CD8-positive, alpha-beta memory T cell (primary cell): ENCODE results near the gene ESR2. TPM values are rescaled to one million over a fixed set of nuclear protein-coding genes. Genes with fewer than 3 reads are reported as not detected.
A peak's percentile ranks its signal among the peaks of the same experiment; 100 is the strongest.
"Not testable (repeated sequence)": the region's sequence is repeated elsewhere in the genome, so short reads cannot be mapped to it uniquely, and the experiment has no call there.

Source experiments
- CTCF ChIA-PET: fragments of 350-600 bp; sonication (Branson Sonifier 250); formaldehyde crosslinking; loops from one replicate; lab custom pipeline; 2021; ENCODE audit warnings: antibody characterized with exemption; lab: Charles Lee
- POLR2A ChIA-PET: fragments of 350-600 bp; sonication (Branson Sonifier 250); formaldehyde crosslinking; loops from one replicate; lab custom pipeline; 2021; ENCODE audit warnings: antibody characterized with exemption; lab: Charles Lee
- DNase-seq, 5 donors: peaks; one replicate each; pipeline versions ENCODE4 v3.0.0 to v3.0.0-alpha.2; 2020 to 2022; ENCODE audit warnings: mixed read lengths in 1 of 5
- H3K27ac ChIP-seq: one replicate; pipeline ENCODE4 v1.7.0; 2013; ENCODE audit warnings: low read depth, mild to moderate bottlenecking, low read length, moderate library complexity
- H3K27me3 ChIP-seq: 2 replicates; pipeline ENCODE4 v1.7.0; 2013; ENCODE audit warnings: low read length, mild to moderate bottlenecking; ENCODE audit not compliant: insufficient read depth, poor library complexity, severe bottlenecking
- H3K36me3 ChIP-seq: 2 replicates; pipeline ENCODE4 v1.7.0; 2013; ENCODE audit warnings: mild to moderate bottlenecking, low read length, moderate library complexity; ENCODE audit not compliant: insufficient read depth
- H3K4me1 ChIP-seq: 2 replicates; pipeline ENCODE4 v1.7.0; 2013; ENCODE audit warnings: mild to moderate bottlenecking, low read length, moderate library complexity; ENCODE audit not compliant: insufficient read depth
- H3K4me3 ChIP-seq: 2 replicates; pipeline ENCODE4 v1.7.0; 2013; ENCODE audit warnings: mild to moderate bottlenecking, low read length
- H3K9me3 ChIP-seq: 2 replicates; pipeline ENCODE4 v1.7.0; 2013; ENCODE audit warnings: mild to moderate bottlenecking, low read length
- H3K27ac Mint-ChIP-seq, 8 donors: one replicate each; pipeline ENCODE4 v1.8.0; 2020 to 2021; ENCODE audit warnings: mixed read lengths in 8 of 8, mild to moderate bottlenecking in 6 of 8, inconsistent platforms in 3 of 8, moderate library complexity in 3 of 8
- H3K27me3 Mint-ChIP-seq, 2 donors: one replicate each; pipeline ENCODE4 v1.8.0; 2020 to 2021; ENCODE audit warnings: mixed read lengths in 2 of 2, mild to moderate bottlenecking in 1 of 2, moderate library complexity in 1 of 2
- H3K36me3 Mint-ChIP-seq, 3 donors: one replicate each; pipeline ENCODE4 v1.8.0; 2020 to 2021; ENCODE audit warnings: mixed read lengths in 3 of 3, inconsistent platforms in 1 of 3, mild to moderate bottlenecking in 1 of 3
- H3K4me1 Mint-ChIP-seq, 3 donors: one replicate each; pipeline ENCODE4 v1.8.0; 2020 to 2021; ENCODE audit warnings: mixed read lengths in 3 of 3, inconsistent platforms in 1 of 3, mild to moderate bottlenecking in 1 of 3
- H3K4me3 Mint-ChIP-seq, 7 donors: one replicate each; pipeline ENCODE4 v1.8.0; 2020 to 2021; ENCODE audit warnings: mixed read lengths in 7 of 7, mild to moderate bottlenecking in 6 of 7, moderate library complexity in 4 of 7, inconsistent platforms in 2 of 7
- H3K9me3 Mint-ChIP-seq, 5 donors: one replicate each; pipeline ENCODE4 v1.8.0; 2020 to 2022; ENCODE audit warnings: mixed read lengths in 5 of 5, mild to moderate bottlenecking in 3 of 5, moderate library complexity in 2 of 5, inconsistent platforms in 1 of 5
- polyA plus RNA-seq: library from polyadenylated mRNA; unstranded; fragments of 300-500 nt; fragmentation: Illumina TruSeq; gene quantifications from one replicate; pipeline ENCODE4 v1.2.3, GENCODE V29; 2021
- total RNA-seq, 2 experiments: library from RNA; stranded (reverse); gene quantifications; one replicate each; pipeline ENCODE4 v1.2.3, GENCODE V29; 2021

The ESR2 gene
- total and polyA plus RNA-seq, 3 experiments from 2014 or later = 0.31 to 0.93 (median 0.74) TPM

DNA sequence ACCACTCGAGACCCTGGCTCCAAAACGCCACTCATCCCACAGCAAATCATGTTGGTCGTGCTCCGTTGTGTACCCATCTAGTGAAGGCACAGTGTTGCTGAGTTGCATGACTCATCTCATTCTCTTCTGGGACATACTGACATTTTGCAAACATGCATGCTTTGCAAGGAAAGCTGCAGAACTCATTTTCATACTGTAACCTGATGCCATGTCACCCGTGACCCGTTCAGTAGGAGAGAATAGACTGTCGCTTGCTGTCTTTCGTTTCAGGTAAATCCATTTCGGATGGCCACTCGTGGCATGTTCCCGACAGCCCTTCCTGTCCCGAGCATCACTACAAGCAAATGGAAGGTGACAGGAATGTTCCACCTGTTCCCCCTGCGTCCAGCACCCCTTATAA, 78.2 kb downstream of the ESR2 start:
- Mint-ChIP-seq H3K36me3 (peaks cover 6 to 100% (median 35%) of the 10 kb centered on the region in 3 donors), H3K9me3 (no peaks in the 10 kb centered on the region), H3K27ac (peak overlapping the region in 2 of 8 donors; percentile 12 to 17), H3K4me3 (no peak overlapping the region), H3K27me3 (no peaks in the 10 kb centered on the region), H3K4me1 (no peaks in the 10 kb centered on the region)
- no peak overlapping the region for H3K4me3 ChIP-seq
- POLR2A ChIA-PET = no interaction called here
- no peak overlapping the region for H3K27ac ChIP-seq
- no peaks in the 10 kb centered on the region for H3K4me1 ChIP-seq
- H3K9me3 ChIP-seq = no peaks in the 10 kb centered on the region
- no peak for DNase-seq
- peaks cover 71% of the 10 kb centered on the region for H3K36me3 ChIP-seq
- no peaks in the 10 kb centered on the region for H3K27me3 ChIP-seq
- CTCF ChIA-PET = no interaction called here

DNA sequence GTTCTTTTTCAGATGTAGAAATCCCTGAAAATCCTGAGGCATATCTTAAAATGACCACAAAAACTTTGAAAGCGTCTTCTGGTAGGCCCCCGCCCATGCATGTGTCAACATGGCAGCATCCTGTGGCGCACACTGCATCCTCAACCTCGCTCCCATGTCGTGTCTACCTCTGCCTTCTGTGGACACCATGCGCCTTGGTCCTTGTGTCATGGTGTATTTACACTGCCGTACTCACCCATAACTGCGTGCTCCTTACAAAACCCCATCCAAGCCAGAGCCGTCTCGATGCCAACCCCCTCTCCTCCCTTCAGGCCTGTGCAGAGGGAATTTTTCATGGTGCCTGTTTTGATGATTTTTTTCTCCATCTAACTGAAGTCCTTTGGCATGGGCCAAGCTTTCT, 78.9 kb downstream of the ESR2 start:
- H3K4me1 ChIP-seq = no peaks in the 10 kb centered on the region
- POLR2A ChIA-PET = interaction anchor here (0.5 kb wide), 1 partner anchor 8 kb away, joined by 3 read pairs; no protein-coding TSS in a partner anchor
- H3K4me3 ChIP-seq = no peak overlapping the region
- no peak overlapping the region for H3K4me3 Mint-ChIP-seq
- DNase-seq = no peak
- H3K27ac Mint-ChIP-seq = peak overlapping the region in 1 of 8 donors; percentile 78
- no peak overlapping the region for H3K27ac ChIP-seq
- CTCF ChIA-PET = no interaction called here
- H3K9me3 ChIP-seq = no peaks in the 10 kb centered on the region
- peaks cover 73% of the 10 kb centered on the region for H3K36me3 ChIP-seq
- H3K9me3 Mint-ChIP-seq = no peaks in the 10 kb centered on the region
- H3K27me3 Mint-ChIP-seq = no peaks in the 10 kb centered on the region
- no peaks in the 10 kb centered on the region for H3K4me1 Mint-ChIP-seq
- H3K36me3 Mint-ChIP-seq = peaks cover 6 to 100% (median 37%) of the 10 kb centered on the region in 3 donors
- H3K27me3 ChIP-seq = no peaks in the 10 kb centered on the region

DNA sequence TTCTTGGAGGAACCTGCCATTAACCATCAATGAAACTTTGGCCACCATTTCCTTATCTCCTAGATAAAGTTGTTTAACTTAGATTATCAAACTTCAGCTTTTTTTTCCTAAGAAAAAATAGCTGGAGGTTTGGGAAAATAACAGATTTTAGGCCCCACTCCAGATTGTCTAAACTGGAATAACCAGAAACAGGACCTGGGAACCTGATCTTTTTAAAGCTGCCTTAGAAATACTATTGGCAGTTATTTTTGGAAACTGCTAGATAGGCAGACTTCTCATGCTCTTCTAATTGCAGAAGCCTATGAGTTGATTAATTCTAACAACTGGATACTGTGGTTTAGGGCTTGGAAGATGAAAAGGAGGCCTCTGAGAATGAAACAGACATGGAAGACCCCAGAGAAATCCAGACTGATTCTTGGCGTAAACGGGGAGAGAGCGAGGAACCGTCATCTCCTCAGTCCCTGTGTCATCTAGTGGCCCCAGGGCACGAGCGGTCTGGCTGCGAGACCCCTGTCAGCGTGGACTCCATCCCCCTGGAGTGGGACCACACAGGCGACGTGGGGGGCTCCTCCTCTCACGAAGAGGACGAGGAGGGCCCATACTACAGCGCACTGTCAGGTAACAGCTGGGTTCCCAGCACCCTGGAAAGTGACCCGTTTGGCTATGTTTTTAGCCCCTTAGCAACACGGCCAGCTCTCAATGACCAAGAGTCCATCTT, 80.2 kb downstream of the ESR2 start:
- no peaks in the 10 kb centered on the region for H3K4me1 Mint-ChIP-seq
- Histone ChIP-seq H3K4me1 (no peaks in the 10 kb centered on the region), H3K4me3 (no peak overlapping the region), H3K9me3 (no peaks in the 10 kb centered on the region), H3K27ac (no peak overlapping the region), H3K36me3 (peaks cover 74% of the 10 kb centered on the region), H3K27me3 (no peaks in the 10 kb centered on the region)
- H3K27ac Mint-ChIP-seq = peak overlapping the region in 1 of 8 donors; percentile 61
- no peak for DNase-seq
- H3K36me3 Mint-ChIP-seq = peaks cover 6 to 100% (median 37%) of the 10 kb centered on the region in 3 donors
- no peak overlapping the region for H3K4me3 Mint-ChIP-seq
- ChIA-PET CTCF (interaction anchor here (1.2 kb wide), 1 partner anchor 9 kb away, joined by 3 read pairs; no protein-coding TSS in a partner anchor), POLR2A (interaction anchor here (0.6 kb wide), 1 partner anchor 63 kb away, joined by 3 read pairs; no protein-coding TSS in a partner anchor)
- H3K27me3 Mint-ChIP-seq = no peaks in the 10 kb centered on the region
- H3K9me3 Mint-ChIP-seq = no peaks in the 10 kb centered on the region

DNA sequence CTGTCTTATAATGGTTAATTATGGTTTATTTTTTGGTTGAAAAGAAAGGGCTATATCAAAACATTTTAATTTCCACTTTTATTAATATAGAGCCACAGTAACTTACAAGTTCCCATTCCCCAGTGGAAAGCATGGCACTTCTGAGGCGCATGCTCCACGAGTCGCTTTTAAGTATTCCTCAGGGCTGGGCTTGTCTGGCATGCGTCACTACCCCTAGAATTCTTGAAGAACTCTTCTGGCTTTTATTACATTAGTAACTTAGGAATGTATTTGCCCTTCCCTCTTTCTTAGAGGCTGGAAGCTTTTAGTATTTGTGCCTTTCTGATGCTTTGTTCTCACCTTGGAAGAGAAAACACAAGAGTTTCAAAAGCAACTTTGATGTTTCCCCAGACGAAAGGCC, 81.1 kb downstream of the ESR2 start:
- Mint-ChIP-seq H3K9me3 (no peaks in the 10 kb centered on the region), H3K27ac (peak overlapping the region in 1 of 8 donors; percentile 24), H3K27me3 (no peaks in the 10 kb centered on the region), H3K4me3 (no peak overlapping the region), H3K36me3 (peaks cover 6 to 100% (median 34%) of the 10 kb centered on the region in 3 donors), H3K4me1 (no peaks in the 10 kb centered on the region)
- POLR2A ChIA-PET = no interaction called here
- CTCF ChIA-PET = interaction anchor here (1.2 kb wide), 1 partner anchor 10 kb away, joined by 3 read pairs; no protein-coding TSS in a partner anchor
- Histone ChIP-seq H3K27ac (no peak overlapping the region), H3K4me1 (no peaks in the 10 kb centered on the region), H3K36me3 (peaks cover 80% of the 10 kb centered on the region), H3K27me3 (no peaks in the 10 kb centered on the region), H3K9me3 (no peaks in the 10 kb centered on the region), H3K4me3 (no peak overlapping the region)
- no peak for DNase-seq

DNA sequence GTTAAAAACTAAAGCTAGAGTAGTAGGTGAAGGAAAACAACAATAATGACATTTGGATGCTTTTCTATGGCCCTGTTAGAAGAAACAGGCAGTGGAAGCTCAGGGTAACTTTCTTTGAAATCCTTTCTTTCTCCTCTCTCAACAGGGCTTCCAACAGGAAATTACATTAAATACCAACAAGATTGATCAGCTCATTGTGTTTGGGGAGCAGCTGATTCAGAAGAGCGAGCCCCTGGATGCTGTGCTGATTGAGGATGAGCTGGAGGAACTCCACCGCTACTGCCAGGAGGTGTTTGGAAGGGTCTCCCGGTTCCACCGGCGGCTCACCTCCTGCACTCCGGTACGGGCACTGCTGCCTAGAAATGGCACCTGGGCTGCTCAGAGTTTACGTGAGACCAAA, 81.5 kb downstream of the ESR2 start:
- no peaks in the 10 kb centered on the region for H3K9me3 Mint-ChIP-seq
- Histone ChIP-seq H3K9me3 (no peaks in the 10 kb centered on the region), H3K27me3 (no peaks in the 10 kb centered on the region), H3K36me3 (peaks cover 76% of the 10 kb centered on the region), H3K4me1 (no peaks in the 10 kb centered on the region), H3K4me3 (no peak overlapping the region), H3K27ac (no peak overlapping the region)
- no peaks in the 10 kb centered on the region for H3K27me3 Mint-ChIP-seq
- ChIA-PET POLR2A (no interaction called here), CTCF (interaction anchor here (1.2 kb wide), 1 partner anchor 10 kb away, joined by 3 read pairs; no protein-coding TSS in a partner anchor)
- no peak for DNase-seq
- peak overlapping the region in 1 of 8 donors; percentile 38 for H3K27ac Mint-ChIP-seq
- peaks cover 6 to 100% (median 34%) of the 10 kb centered on the region in 3 donors for H3K36me3 Mint-ChIP-seq
- no peak overlapping the region for H3K4me3 Mint-ChIP-seq
- H3K4me1 Mint-ChIP-seq = no peaks in the 10 kb centered on the region

DNA sequence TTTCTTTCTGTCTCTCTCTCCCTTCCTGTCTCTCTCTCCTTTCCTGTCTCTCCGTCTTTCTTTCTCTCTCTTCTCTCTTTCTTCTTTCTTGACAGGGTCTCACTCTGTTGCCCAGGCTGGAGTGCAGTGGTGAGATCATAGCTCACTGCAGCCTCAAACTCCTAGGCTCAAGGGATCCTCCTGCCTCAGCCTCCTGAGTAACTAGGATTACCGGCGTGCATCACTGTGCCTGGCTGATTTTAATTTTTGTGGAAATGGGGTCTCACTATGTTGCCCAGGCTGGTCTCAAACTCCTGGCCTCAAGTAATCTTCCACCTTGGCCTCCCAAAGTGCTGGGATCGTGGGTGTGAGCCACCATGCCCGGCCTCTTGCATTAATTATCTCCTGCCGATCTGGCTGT, 83.3 kb downstream of the ESR2 start:
- H3K27me3 Mint-ChIP-seq, DNase-seq, H3K9me3 Mint-ChIP-seq, H3K27me3 ChIP-seq, H3K4me3 ChIP-seq, H3K9me3 ChIP-seq, H3K4me3 Mint-ChIP-seq, H3K27ac ChIP-seq, POLR2A ChIA-PET, CTCF ChIA-PET, H3K4me1 Mint-ChIP-seq, H3K4me1 ChIP-seq: not testable (repeated sequence)
- peak overlapping the region in 6 of 8 donors; percentile 12 to 94 (median 72) for H3K27ac Mint-ChIP-seq
- peaks cover 62% of the 10 kb centered on the region for H3K36me3 ChIP-seq
- H3K36me3 Mint-ChIP-seq = peaks cover under 1 to 92% (median 25%) of the 10 kb centered on the region in 3 donors

DNA sequence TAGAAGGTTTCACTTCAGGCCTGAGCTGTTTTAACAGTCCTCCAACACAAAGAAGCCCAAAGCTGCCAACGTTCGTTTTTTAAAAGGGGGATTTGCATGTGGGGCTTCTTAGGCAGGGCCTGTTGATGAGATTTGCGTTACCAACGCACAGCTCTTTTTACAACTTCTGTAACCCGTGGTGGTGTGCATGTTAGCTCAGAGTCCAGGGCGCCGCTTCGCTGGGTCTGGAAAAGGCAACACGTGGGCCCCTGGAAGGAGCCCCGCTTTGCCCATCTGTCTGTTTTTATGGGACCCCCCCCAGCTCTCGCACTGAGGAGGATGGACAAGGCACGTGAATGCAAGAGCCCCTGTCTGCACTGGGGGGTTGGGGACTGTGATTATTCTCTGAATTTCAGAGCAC, 84.0 kb downstream of the ESR2 start:
- Histone ChIP-seq H3K27me3 (no peaks in the 10 kb centered on the region), H3K36me3 (peaks cover 55% of the 10 kb centered on the region), H3K4me1 (no peaks in the 10 kb centered on the region), H3K9me3 (no peaks in the 10 kb centered on the region), H3K4me3 (no peak overlapping the region), H3K27ac (no peak overlapping the region)
- Mint-ChIP-seq H3K9me3 (no peaks in the 10 kb centered on the region), H3K4me3 (no peak overlapping the region), H3K27me3 (no peaks in the 10 kb centered on the region), H3K27ac (no peak overlapping the region), H3K36me3 (peaks cover 0 to 90% (median 23%) of the 10 kb centered on the region in 3 donors), H3K4me1 (no peaks in the 10 kb centered on the region)
- ChIA-PET CTCF (no interaction called here), POLR2A (no interaction called here)
- no peak for DNase-seq

DNA sequence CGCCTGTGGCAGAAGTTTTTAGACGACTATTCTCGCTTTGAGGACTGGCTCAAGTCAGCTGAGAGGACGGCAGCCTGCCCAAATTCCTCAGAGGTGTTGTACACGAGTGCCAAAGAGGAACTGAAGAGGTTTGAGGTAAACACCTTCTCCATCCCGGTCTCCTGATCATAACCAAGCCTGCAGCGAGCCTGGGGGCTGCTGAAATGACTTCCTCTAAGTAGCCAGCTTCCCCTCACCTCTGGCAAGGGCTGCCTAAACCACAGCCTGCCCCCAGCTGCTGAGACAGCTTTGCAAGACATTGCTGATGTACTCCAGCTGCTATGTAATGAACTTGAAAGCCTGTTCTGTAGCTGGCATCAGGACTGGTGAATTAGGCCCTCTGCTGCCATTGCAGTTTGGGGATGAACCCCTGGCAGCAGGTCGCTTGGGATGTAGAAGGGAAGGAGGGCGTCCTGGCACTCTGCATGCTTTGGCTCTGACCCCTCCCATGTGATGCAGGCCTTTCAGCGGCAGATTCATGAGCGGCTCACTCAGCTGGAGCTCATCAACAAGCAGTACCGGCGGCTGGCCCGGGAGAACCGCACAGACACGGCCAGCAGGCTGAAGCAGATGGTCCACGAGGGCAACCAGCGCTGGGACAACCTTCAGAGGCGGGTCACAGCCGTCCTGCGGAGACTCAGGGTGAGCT, 84.6 kb downstream of the ESR2 start:
- H3K27ac ChIP-seq = no peak overlapping the region
- no peaks in the 10 kb centered on the region for H3K9me3 Mint-ChIP-seq
- H3K27ac Mint-ChIP-seq = peak overlapping the region in 2 of 8 donors; percentile 43 to 73
- no peak overlapping the region for H3K4me3 Mint-ChIP-seq
- CTCF ChIA-PET = no interaction called here
- no peaks in the 10 kb centered on the region for H3K4me1 Mint-ChIP-seq
- POLR2A ChIA-PET = interaction anchor here (0.7 kb wide), 1 partner anchor 15 kb away, joined by 3 read pairs; no protein-coding TSS in a partner anchor
- DNase-seq = no peak
- no peaks in the 10 kb centered on the region for H3K4me1 ChIP-seq
- peaks cover 54% of the 10 kb centered on the region for H3K36me3 ChIP-seq
- no peaks in the 10 kb centered on the region for H3K9me3 ChIP-seq
- no peak overlapping the region for H3K4me3 ChIP-seq
- no peaks in the 10 kb centered on the region for H3K27me3 ChIP-seq
- peaks cover 0 to 1% of the 10 kb centered on the region in 2 donors for H3K27me3 Mint-ChIP-seq
- peaks cover 0 to 89% (median 23%) of the 10 kb centered on the region in 3 donors for H3K36me3 Mint-ChIP-seq
